HG03108 (cell line): ENCODE results near the gene UBE2F.
"Not testable (repeated sequence)": the region's sequence is repeated elsewhere in the genome, so short reads cannot be mapped to it uniquely, and the experiment has no call there.

ENCODE experiments used
- ATAC-seq: cut with Tn5 transposase; IDR thresholded peaks from one replicate; pipeline ENCODE4 v1.9.1; 2021; ENCODE audit warnings: moderate library complexity; ENCODE audit not compliant: unreplicated experiment

The UBE2F gene

GRCh38 chr2:237977380-237977779 is 10.6 kb downstream of the UBE2F start:
- no peak for ATAC-seq

- no peak for ATAC-seq
Measured at GRCh38 chr2:237978058-237978712, 11.4 kb downstream of the UBE2F start.

DNA sequence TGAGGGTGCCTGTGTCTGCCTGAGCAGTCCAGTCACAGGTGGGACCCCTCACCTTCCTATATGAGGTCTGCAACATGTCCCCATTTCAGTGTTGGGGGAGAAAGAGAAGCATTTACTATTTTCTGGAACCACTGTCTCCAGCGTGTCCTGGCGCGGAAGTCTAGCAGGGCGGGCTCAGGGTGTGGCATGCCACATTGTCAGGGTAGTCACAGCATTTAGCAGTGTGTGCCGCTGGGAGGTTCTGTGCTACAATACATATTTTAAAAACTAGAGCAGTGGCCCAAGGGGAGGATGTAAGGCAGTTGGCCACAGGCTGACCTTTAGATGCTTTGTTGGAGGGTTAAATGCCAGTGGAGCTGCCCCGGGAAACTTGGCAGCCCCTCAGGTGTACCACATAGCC is 12.5 kb downstream of the UBE2F start:
- ATAC-seq = no peak

DNA sequence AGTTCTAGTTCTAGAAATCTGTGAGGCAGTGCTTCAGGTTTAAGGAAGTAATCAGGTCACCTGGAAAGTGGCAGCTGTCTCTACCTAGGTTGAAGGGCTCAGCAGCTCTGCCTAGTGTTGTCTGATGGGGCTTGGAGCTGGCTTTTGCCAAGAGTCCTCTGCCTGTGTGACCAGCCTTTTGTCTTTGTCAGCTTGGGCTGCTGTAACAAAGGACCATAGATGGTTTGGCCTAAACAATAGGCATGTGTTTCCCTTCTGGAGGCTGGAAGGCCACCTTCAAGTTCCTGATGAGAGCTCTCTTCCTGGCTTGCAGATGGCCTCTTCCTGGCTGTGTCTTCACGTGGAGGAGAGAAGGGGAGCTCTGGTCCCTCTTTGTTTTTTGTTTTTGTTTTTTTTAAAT is 13.3 kb downstream of the UBE2F start:
- no peak for ATAC-seq

DNA sequence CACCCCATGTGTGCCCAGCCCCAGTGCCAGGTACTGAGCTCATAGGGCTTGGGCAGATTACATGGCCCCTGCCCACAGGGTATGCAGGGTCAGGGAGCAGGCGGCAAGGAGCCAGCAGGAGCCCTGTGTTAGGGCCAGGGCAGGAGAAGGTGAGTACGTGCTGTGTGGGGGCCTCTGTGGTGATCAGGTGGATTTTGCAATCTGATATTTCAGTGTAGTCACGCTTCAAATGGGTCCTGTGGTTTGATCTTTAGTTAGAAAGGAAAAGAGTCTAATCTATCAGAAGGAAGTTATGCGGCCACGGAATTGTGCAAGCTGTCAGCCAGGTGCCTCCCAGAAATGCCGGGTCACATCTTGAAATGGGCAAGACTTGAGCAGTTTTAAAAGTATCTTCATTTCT is 13.9 kb downstream of the UBE2F start:
- ATAC-seq = no peak

- not testable (repeated sequence) for ATAC-seq
Measured at GRCh38 chr2:237981621-237982020, 14.8 kb downstream of the UBE2F start.

DNA sequence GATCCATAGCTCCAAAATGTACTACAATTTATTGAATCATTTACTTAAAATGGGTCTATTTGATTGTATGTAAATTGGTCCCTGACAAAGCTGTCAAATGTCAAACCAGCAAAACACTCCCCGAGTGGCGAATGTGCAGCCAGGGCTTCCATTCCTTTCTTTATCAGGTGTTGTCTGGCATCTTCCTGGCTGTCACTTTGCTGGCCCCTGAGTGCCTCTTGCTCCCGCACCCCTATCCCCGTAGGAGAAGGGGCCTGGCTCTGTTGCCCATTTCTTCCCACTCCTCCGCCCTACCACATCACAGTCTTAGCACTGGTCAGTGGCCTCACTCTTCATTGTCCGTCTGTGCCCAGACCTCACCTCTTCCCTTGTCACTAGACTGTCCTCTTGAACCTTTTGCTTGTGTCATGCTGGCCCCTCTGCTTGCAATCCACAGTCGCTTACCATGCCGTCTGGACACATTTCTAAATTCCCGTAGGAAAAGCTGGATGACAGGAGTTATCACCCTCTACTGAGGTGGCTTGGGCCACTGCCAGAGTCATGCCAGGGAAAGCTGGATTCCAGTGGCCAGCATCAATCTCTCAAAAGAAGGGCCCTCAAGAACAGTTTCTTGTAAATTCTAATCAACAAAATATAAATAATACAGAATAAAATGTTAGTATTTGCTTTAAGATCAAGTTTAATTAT is 15.4 kb downstream of the UBE2F start:
- no peak for ATAC-seq

DNA sequence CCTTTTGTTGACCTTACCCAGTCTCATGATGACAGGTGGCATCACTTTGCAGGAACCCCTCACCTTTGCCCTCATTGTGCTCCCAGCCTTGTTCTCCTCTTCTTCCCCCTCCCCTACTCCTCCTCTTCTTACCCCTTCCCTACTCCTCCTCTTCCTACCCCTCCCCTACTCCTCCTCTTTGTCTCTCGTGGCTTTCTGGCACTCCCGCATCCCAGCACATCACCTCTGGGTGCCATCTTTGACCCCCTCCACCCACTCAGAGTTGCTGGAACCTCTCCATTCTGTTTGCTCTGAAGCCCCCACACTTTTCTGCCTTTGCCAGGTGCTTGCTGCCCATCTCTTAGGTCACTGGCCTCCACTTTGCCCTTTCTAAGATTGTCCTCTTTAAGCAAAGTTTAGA is 17.1 kb downstream of the UBE2F start:
- no peak for ATAC-seq

GRCh38 chr2:237987268-237987667 is 20.5 kb downstream of the UBE2F start:
- ATAC-seq = no peak

- no peak for ATAC-seq
Measured at GRCh38 chr2:237993701-237994100, 26.9 kb downstream of the UBE2F start.

GRCh38 chr2:237995036-237995435 is 28.2 kb downstream of the UBE2F start:
- ATAC-seq = no peak

GRCh38 chr2:237996021-237996593 is 29.3 kb downstream of the UBE2F start:
- ATAC-seq = no peak

- no peak for ATAC-seq
Measured at GRCh38 chr2:237997521-237997920, 30.7 kb downstream of the UBE2F start.

DNA sequence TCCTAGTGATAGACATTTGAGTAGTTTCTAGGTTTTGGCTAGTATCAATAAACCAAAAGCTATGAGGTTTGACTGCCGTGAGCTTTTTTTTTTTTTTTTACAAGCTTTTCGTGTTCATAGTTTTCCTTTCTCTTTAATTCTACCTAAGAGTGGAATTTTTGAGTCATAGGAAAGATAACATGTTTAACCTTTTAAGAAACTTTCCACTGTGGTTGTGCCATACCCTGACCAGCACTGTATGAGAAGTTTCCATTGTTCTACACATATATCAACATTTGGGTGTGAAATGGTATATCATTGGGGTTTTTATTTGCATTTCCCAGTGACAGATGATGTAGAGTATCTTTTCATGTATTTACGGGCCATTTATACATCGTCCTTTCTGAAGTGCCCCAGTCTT is 31.7 kb downstream of the UBE2F start:
- ATAC-seq = peak; percentile 83

DNA sequence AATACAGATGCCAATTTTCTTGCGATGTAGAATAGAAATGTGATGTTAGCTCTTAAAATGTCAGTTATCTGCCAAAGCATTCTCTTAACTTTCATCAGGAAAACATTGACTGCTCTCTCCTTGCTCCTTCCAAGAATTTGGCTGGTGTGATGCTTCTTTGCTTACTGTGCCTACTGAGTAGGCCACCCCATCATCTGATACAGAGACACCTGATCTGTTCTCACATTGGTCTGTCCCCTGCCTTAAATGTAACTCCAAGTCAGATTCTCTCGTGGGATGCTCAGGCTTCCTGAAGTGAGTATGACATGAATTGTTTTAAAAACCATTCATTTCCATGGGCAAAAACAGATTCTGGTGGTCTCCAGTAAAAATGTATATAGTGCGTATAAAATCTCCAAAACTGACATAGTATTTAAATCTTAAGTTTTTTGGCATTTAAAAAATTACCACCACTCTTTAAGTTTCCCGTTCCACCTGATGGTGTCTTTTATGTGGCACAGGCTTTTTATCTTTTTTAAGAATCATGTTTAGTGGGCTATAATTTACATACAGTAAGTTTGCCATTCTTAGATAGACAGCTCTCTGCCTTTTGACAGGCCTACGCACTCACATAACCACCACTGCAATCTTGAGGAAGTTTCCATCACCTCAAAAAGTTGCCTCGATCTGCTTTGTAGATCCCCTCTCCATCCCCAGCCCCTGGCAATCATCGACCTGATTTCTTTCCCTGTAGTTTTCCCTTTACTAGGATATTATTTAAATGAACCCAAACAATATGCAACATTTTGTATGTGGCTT is 36.6 kb downstream of the UBE2F start:
- ATAC-seq = no peak

GRCh38 chr2:238004077-238004830 is 37.4 kb downstream of the UBE2F start:
- no peak for ATAC-seq

DNA sequence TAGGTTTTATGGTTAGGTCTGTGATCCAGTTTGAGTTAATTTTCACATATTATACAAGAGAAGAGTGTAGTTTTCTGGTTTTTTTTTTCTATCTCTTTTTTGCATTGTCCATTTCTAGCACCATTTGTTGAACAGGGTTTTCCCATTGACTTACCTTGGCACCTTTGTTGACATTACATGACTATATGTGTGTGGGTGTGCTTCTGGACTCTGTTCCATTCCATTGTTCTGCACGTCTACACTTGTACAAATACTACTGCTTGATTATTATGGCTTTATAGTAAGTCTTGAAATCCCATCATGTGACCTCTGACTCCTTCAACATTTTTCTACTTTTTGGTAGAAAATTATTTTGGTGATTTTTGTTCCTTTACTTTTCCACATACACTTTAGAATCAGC is 38.7 kb downstream of the UBE2F start:
- ATAC-seq = no peak

DNA sequence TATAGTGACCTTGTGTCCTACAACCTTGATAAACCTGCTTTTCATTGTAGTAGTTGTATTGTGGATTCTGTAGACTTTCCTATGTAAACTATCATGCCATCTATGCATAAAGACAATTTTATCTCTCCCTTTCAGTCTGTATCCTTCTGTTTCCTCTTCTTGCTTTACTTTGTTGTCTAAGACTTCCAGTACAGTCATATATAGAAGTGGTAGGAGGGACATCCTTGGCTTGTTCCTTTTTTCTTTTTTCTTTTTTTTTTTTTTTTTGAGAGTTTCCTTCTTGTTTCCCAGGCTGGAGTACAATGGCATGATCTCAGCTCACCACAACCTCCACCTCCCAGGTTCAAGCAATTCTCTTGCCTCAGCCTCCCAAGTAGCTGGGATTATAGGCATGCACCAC is 39.7 kb downstream of the UBE2F start:
- ATAC-seq = no peak

GRCh38 chr2:238007924-238008323 is 41.1 kb downstream of the UBE2F start:
- ATAC-seq = no peak

DNA sequence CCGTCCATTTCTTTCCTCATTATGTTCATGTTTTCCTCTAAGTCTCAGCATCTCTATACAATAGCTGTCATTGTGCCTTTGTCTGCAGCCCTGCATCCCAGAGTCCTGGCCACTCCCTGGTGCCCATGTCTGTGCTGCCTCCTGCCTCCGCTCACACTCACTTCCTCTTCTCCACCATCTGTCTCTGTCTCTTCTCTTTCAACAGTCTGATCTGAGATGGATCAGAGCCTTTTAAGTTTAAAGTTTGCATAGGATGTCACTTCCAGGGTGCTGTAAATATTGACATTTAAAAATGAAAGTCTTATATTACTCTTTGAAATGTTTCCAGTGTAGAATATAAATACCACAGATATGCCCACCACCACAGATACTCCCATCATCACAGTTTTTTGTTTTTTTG is 42.7 kb downstream of the UBE2F start:
- no peak for ATAC-seq

GRCh38 chr2:238010572-238010971 is 43.8 kb downstream of the UBE2F start:
- ATAC-seq = no peak
